Mesenteric fat pad (tissue), 1 donor: ENCODE results near the gene SMIM38. TPM values are rescaled to one million over a fixed set of nuclear protein-coding genes. Genes with fewer than 3 reads are reported as not detected.
A peak's percentile ranks its signal among the peaks of the same experiment; 100 is the strongest.

Experiments
- DNase-seq: peaks from one replicate; pipeline ENCODE4 v3.0.0-alpha.2; 2020; ENCODE audit warnings: low spot score
- total RNA-seq: library from RNA; stranded (reverse); fragmentation: NEBNext Ultra II Directional; extraction: Animal tissue kit (Norgen Biotek cat#: 25700); gene quantifications from one replicate; pipeline ENCODE4 v1.2.1, GENCODE V29; 2021
- donor health status: DM: yes; HTN: yes; CAD: no.

Gene SMIM38
- total RNA-seq, 1 donor from 2014 or later, result 0.29 TPM

GRCh38 chr11:69201764-69202370, 46.1 kb downstream of the SMIM38 start:
- peak; percentile 62 for DNase-seq

GRCh38 chr11:69202511-69203221, 46.9 kb downstream of the SMIM38 start:
- peak; percentile 88 for DNase-seq

- no peak for DNase-seq
Observed at GRCh38 chr11:69203381-69203780, 47.6 kb downstream of the SMIM38 start.

DNA sequence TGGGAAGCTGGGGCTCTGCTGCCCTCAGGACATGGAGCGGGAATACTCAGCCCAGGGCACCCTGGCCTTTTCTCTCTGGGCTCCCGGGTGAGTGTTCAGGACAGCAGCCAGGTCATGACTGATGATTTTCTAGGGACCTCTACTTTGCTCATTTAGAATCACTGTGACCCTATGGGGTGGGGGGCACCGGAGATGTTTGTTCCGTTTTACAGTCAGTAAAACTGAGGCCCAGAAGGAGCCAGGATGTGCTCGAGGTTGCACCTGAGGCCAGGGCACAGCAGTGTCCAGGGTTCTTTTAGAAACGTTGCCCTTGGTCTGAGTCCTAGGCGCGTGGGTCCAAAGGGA, 48.1 kb downstream of the SMIM38 start:
- DNase-seq, result peak; percentile 57

DNA sequence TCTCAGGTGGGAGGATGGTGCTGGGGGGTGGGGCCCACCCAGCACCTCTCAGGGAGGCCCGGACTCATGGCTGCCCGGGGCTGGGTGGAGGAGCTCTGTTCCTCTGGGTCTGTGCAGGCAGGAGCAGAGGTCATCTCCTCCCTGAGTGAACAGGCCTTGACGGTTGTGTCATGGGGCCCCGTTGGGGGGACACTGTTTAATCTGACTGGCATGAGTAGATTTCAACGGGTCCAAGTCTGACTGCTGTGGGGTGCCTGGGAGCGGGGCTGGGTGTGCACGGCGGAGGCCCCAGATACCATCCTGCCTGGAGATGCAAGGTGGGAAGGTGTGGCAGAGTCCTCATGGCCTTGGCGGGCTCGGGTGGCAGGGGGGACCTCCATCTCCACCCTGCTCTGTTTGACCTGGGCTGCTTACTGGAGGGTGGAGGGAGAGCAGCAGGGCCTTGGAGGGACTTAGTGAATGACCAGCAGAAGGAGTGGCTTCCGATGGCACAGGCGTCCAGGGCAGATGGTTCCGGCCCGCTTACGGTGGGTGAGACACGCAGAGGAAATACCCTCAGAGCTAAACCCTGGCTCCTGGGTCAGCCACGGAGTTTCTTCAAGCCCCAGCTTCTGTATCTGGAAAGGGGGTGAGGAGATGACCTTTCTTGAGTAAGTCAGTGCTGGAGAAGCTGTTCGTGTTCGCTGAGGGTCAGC, 48.7 kb downstream of the SMIM38 start:
- peak; percentile 83 for DNase-seq

- DNase-seq, result peak; percentile 76
Observed at GRCh38 chr11:69204941-69205742, 49.4 kb downstream of the SMIM38 start.

Other genes starting within 250 kb of the SMIM38 start
- gene MRGPRD, start 174.9 kb upstream of the SMIM38 start, total RNA-seq, result not detected
- gene MRGPRF, start 142.7 kb upstream of the SMIM38 start, total RNA-seq, result 29.8 TPM
- 17.1 TPM for gene TPCN2, start 107.0 kb upstream of the SMIM38 start, total RNA-seq
- 31.4 TPM for gene MYEOV, start 138.2 kb downstream of the SMIM38 start, total RNA-seq